K562 (cell line): ENCODE results near the gene HUNK. TPM values are rescaled to one million over a fixed set of nuclear protein-coding genes. Genes with fewer than 3 reads are reported as not detected.

Experiments used
- ATAC-seq: fragments of 200-7000 bp; cut with Tn5 transposase; 3 replicates; pipeline ENCODE4 v1.9.1; 2020; ENCODE audit warnings: moderate library complexity
- BruUV-seq: library from RNA; stranded (reverse); fragments of 400-500 nt; replicated peaks from 2 replicates; lab custom pipeline; 2021; lab: Mats Ljungman, UMichigan
- CTCF ChIA-PET: fragments of 300-600 bp; formaldehyde crosslinking; extraction: SDS; loops from one replicate; lab custom pipeline; 2021; ENCODE audit warnings: low intra/inter-chr PET ratio; lab: Yijun Ruan, JAX
- POLR2A ChIA-PET: fragments of 300-600, 350-650 bp; sonication (Branson Sonifier 250); formaldehyde crosslinking; extraction: SDS; loops from one replicate; lab custom pipeline; 2021; ENCODE audit warnings: antibody characterized with exemption, inconsistent platforms; lab: Yijun Ruan, JAX
- DNase-seq, 4 experiments: peaks; one replicate each; pipeline versions ENCODE4 v3.0.0 to v3.0.0-alpha.2; 2011 to 2018; ENCODE audit warnings: low spot score in 3 of 4, mixed read lengths in 3 of 4; ENCODE audit errors: extremely low read depth in 1 of 4
- FAIRE-seq: peaks from 2 replicates; lab custom pipeline; 2011; peaks lifted over from hg19 to GRCh38; lab: Jason Lieb, UNC
- H2AFZ ChIP-seq: 2 replicates; pipeline ENCODE4 v1.6.0; 2011; ENCODE audit warnings: low read depth, low read length, control low read depth, inconsistent platforms
- H3K27ac ChIP-seq: fragments of 200-600 bp; 3 replicates; pipeline ENCODE4 v1.8.0; 2011; ENCODE audit warnings: low read depth, mild to moderate bottlenecking, control low read depth, inconsistent platforms, low read length, moderate library complexity, mixed read lengths; ENCODE audit errors: extremely low read depth
- H3K27me3 ChIP-seq, 2 experiments: fragments of 300-600 bp in 1 of 2; 2 replicates in 1 of 2; 3 replicates in 1 of 2; pipeline versions ENCODE4 v1.6.0 to v1.8.0; 2011; ENCODE audit warnings: inconsistent platforms in 2 of 2, low read length in 2 of 2, mild to moderate bottlenecking in 1 of 2, mixed read lengths in 1 of 2, moderate library complexity in 1 of 2; ENCODE audit not compliant: control insufficient read depth in 2 of 2, insufficient read depth in 2 of 2
- H3K36me3 ChIP-seq: fragments of 300-600 bp; 3 replicates; pipeline ENCODE4 v1.8.0; 2011; ENCODE audit warnings: mild to moderate bottlenecking, low read length, inconsistent platforms; ENCODE audit not compliant: control insufficient read depth, insufficient read depth
- H3K4me1 ChIP-seq, 2 experiments: fragments of 200-600 bp in 1 of 2; replicated peaks in 1 of 2; 2 replicates in 1 of 2; 3 replicates in 1 of 2; pipeline versions ENCODE4 v1.5.1 to v1.8.0; 2011; ENCODE audit warnings: inconsistent platforms in 2 of 2, low read length in 2 of 2, mild to moderate bottlenecking in 1 of 2, mixed read lengths in 1 of 2, moderate library complexity in 1 of 2; ENCODE audit not compliant: control insufficient read depth in 2 of 2, insufficient read depth in 2 of 2
- H3K4me2 ChIP-seq: 2 replicates; pipeline ENCODE4 v1.6.1; 2011; ENCODE audit warnings: low read length, control low read depth, inconsistent platforms, mixed read lengths; ENCODE audit not compliant: insufficient read depth
- H3K4me3 ChIP-seq: fragments of 200-600 bp; sonication (generic), shearing (Covaris generic); 2 replicates; pipeline ENCODE4 v1.5.1; 2016; ENCODE audit warnings: control low read depth, inconsistent platforms
- H3K79me2 ChIP-seq: fragments of 200-600 bp; 3 replicates; pipeline ENCODE4 v1.8.0; 2011; ENCODE audit warnings: low read length, inconsistent platforms; ENCODE audit not compliant: control insufficient read depth, insufficient read depth
- H3K9ac ChIP-seq, 2 experiments: 2 replicates each; pipeline versions ENCODE4 v1.6.0 to v1.6.1; 2011; ENCODE audit warnings: low read depth in 2 of 2, low read length in 2 of 2, control low read depth in 1 of 2, inconsistent platforms in 1 of 2, mild to moderate bottlenecking in 1 of 2, mixed read lengths in 1 of 2; ENCODE audit not compliant: insufficient read depth in 1 of 2
- H3K9me1 ChIP-seq: one replicate; pipeline ENCODE4 v1.6.0; 2011; ENCODE audit warnings: inconsistent platforms, mild to moderate bottlenecking, low read length, moderate library complexity; ENCODE audit not compliant: control insufficient read depth, insufficient read depth
- H3K9me3 ChIP-seq: replicated peaks from 2 replicates; pipeline ENCODE4 v1.5.1; 2011; ENCODE audit warnings: low read depth, low read length, inconsistent platforms; ENCODE audit not compliant: control insufficient read depth, insufficient read depth
- H4K20me1 ChIP-seq: replicated peaks from 2 replicates; pipeline ENCODE4 v1.6.1; 2011; ENCODE audit warnings: low read length, inconsistent platforms, mixed read lengths; ENCODE audit not compliant: control insufficient read depth, insufficient read depth
- HMG20B ChIP-seq: fragments of 250-450 bp; sonication (Bioruptor Pico); IDR thresholded peaks from 2 replicates; pipeline ENCODE4 v1.5.0; 2021; ENCODE audit warnings: mild to moderate bottlenecking
- KLF10 ChIP-seq: fragments of 250-450 bp; sonication (Bioruptor Pico); IDR thresholded peaks from 2 replicates; pipeline ENCODE4 v1.6.1; 2021; ENCODE audit warnings: matching md5 sums
- MEIS2 ChIP-seq: fragments of 450-650 bp; IDR thresholded peaks from 2 replicates; pipeline ENCODE4 v1.6.1; 2014; ENCODE audit warnings: mild to moderate bottlenecking; ENCODE audit not compliant: partially characterized antibody
- NFATC3 ChIP-seq: fragments of 450-650 bp; IDR thresholded peaks from 2 replicates; pipeline ENCODE4 v1.6.1; 2017; ENCODE audit warnings: mild to moderate bottlenecking
- PHB ChIP-seq: fragments of 250-450 bp; sonication (Bioruptor Pico); IDR thresholded peaks from 2 replicates; pipeline ENCODE4 v1.5.0; 2021
- PTTG1 ChIP-seq: fragments of 450-650 bp; IDR thresholded peaks from 2 replicates; pipeline ENCODE4 v1.6.1; 2016; ENCODE audit warnings: low read depth, mild to moderate bottlenecking, missing genetic modification characterization, missing compliant biosample characterization
- TAF7 ChIP-seq: fragments of 450-650 bp; IDR thresholded peaks from 2 replicates; pipeline ENCODE4 v1.6.1; 2016; ENCODE audit warnings: missing genetic modification characterization, missing compliant biosample characterization
- TSC22D4 ChIP-seq: fragments of 450-650 bp; IDR thresholded peaks from 2 replicates; pipeline ENCODE4 v1.6.1; 2016; ENCODE audit warnings: missing genetic modification characterization, missing biosample characterization, control low read depth
- ZBTB17 ChIP-seq: fragments of 450-650 bp; formaldehyde crosslinking; IDR thresholded peaks from 2 replicates; pipeline ENCODE4 v1.4.0; 2020; ENCODE audit warnings: mild to moderate bottlenecking
- ZBTB7A ChIP-seq: IDR thresholded peaks from 2 replicates; pipeline ENCODE4 v1.6.1; 2011; ENCODE audit warnings: low read depth, mild to moderate bottlenecking, low read length, moderate library complexity, borderline replicate concordance; ENCODE audit not compliant: control insufficient read depth
- ZNF175 ChIP-seq: fragments of 200-800 bp; sonication (Bioruptor generic); IDR thresholded peaks from 2 replicates; pipeline ENCODE4 v1.6.1; 2016; ENCODE audit warnings: low read depth, mild to moderate bottlenecking, missing genetic modification characterization, missing compliant biosample characterization
- ZNF766 ChIP-seq: fragments of 200-800 bp; sonication (Bioruptor generic); conservative IDR thresholded peaks from 2 replicates; pipeline ENCODE4 v1.6.1; 2016; ENCODE audit warnings: missing genetic modification characterization, missing compliant biosample characterization
- ZNF778 ChIP-seq: fragments of 450-650 bp; formaldehyde crosslinking; IDR thresholded peaks from 2 replicates; pipeline ENCODE4 v1.4.0; 2020; ENCODE audit warnings: mild to moderate bottlenecking, moderate library complexity
- WGBS: fragments of 100-300 bp; shearing (Covaris generic); methylation state at CpG from one replicate; pipeline ENCODE4 v1.1.6; 2016; ENCODE audit warnings: low coverage, mixed read lengths; ENCODE audit not compliant: insufficient coverage; ENCODE audit errors: missing lambda C conversion rate; 5-methylcytosine and 5-hydroxymethylcytosine counted together
- in situ Hi-C: fragments of 300-500 bp; cut with MboI; formaldehyde crosslinking; loops from 4 replicates; pipeline ENCODE4 v1.15.0; 2018; ENCODE audit warnings: inconsistent platforms, mixed read lengths
- intact Hi-C: fragments of 100-400 bp; cut with micrococcal nuclease; formaldehyde crosslinking; loops from 2 replicates; pipeline ENCODE4 v1.14.2; 2022
- polyA plus RNA-seq, 8 experiments: library from polyadenylated mRNA; depleted of rRNA in 4 of 8; stranded (reverse) in 5 of 8; unstranded in 3 of 8; fragments of >200 nt; fragmentation: Nextera tagmentation in 2 of 8; fragmentation: Illumina TruSeq in 1 of 8; extraction: Ambion mirVana in 2 of 8; extraction: Trizol in 1 of 8; gene quantifications; 2 replicates each; pipeline versions ENCODE4 v1.2.1 to v1.2.3, GENCODE V29; 2011 to 2014; ENCODE audit warnings: inconsistent platforms in 1 of 8, missing spikeins in 1 of 8
- total RNA-seq, 7 experiments: library from RNA; depleted of rRNA in 6 of 7; stranded (reverse); fragments of >200 nt in 6 of 7; fragmentation: Illumina TruSeq in 2 of 7; extraction: Trizol in 2 of 7; gene quantifications; 2 replicates each; pipeline versions ENCODE4 v1.2.1 to v1.2.3, GENCODE V29; 2011 to 2021; ENCODE audit warnings: low replicate concordance in 1 of 7
- TF ChIP-seq, protein P1 (sequence below), 2 experiments: fragments of 200-800 bp in 1 of 2; sonication (Bioruptor generic) in 1 of 2; sonication (generic) in 1 of 2; formaldehyde crosslinking in 1 of 2; IDR thresholded peaks in 1 of 2; conservative IDR thresholded peaks in 1 of 2; 2 replicates each; pipeline versions ENCODE4 v1.5.0 to v1.6.1; 2016 to 2020; ENCODE audit warnings: missing compliant biosample characterization in 1 of 2, missing genetic modification characterization in 1 of 2, missing genetic modification reagents in 1 of 2
- TF ChIP-seq, protein P2 (sequence below): sonication (generic); formaldehyde crosslinking; IDR thresholded peaks from 2 replicates; pipeline ENCODE4 v1.8.0; 2023; ENCODE audit warnings: mild to moderate bottlenecking, missing genetic modification reagents

Gene HUNK
- total and polyA plus RNA-seq, 9 of the 15 experiments (the other 6 are each of a cell fraction or from before 2014, with no cell fraction given), result not detected

DNA sequence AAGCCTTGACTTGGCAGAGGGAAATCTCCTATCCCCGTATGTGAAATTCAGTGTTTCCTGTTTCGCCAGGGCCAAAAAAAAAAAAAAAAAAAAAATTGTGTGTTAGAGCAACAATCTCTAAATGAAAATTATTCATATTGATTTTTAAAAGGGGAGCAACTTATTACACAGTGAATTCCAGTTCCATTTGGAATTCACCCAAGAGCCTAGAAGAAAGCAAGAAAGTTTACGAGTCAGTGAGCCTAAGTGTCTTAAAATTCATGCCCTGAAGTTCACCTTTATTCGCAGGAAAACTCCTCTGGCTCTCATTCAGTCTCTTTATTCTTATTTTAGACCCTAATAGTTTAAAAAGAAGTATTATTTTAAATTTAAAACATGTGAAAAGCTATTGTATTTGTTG, 42.1 kb upstream of the HUNK start:
- intact Hi-C loops (no loop called here), in situ Hi-C loops (no loop called here)
- Histone ChIP-seq H3K4me3 (no peak overlapping the region), H3K27ac (no peak overlapping the region), H3K9me3 (no peaks in the 10 kb centered on the region), H3K9me1 (no peaks in the 10 kb centered on the region), H3K4me1 (no peaks in the 10 kb centered on the region), H3K27me3 (peaks cover 5 to 6% of the 10 kb centered on the region in 2 experiments; a peak in 2 of 5 replicates), H3K36me3 (no peaks in the 10 kb centered on the region), H3K4me2 (no peak overlapping the region), H2AFZ (no peak overlapping the region), H3K79me2 (no peaks in the 10 kb centered on the region), H3K9ac (no peak overlapping the region), H4K20me1 (no peaks in the 10 kb centered on the region)
- ChIA-PET CTCF (no interaction called here), POLR2A (interaction anchor here (0.6 kb wide), 1 partner anchor 373 kb away, joined by 3 read pairs; no protein-coding TSS in a partner anchor)
- FAIRE-seq, result no peak
- BruUV-seq, result no TSS peak
- WGBS, result 0% methylated on average over 4 of the region's 4 CpGs
- no peak for ATAC-seq
- TF ChIP-seq TSC22D4 (no peak), MEIS2 (no peak), KLF10 (CRISPR knock-in tag) (no peak)
- no peak for DNase-seq

DNA sequence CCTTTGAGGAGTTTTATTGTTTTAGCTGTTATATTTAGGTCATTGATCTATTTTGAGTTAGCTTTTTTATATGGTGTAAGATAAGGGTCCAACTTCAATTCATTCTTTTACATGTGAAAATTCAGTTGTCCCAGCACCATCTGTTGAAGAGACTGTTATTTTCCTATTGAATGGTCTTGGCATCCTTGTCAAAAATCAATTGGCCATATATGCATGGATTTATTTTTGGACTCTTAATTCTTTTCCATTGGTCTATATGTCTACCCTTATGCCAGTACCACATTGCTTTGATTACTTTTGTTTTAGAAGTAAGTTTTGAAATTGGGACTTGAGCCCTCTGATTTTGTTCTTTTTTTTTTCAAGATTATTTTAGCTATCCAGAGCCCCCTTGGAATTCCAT, 35.8 kb upstream of the HUNK start:
- Histone ChIP-seq H3K79me2 (no peaks in the 10 kb centered on the region), H3K9ac (no peak overlapping the region), H3K27me3 (peaks cover 3 to 8% of the 10 kb centered on the region in 2 experiments; a peak in 2 of 5 replicates), H4K20me1 (no peaks in the 10 kb centered on the region), H3K4me2 (no peak overlapping the region), H3K27ac (no peak overlapping the region), H3K36me3 (no peaks in the 10 kb centered on the region), H3K9me1 (no peaks in the 10 kb centered on the region), H2AFZ (no peak overlapping the region), H3K9me3 (no peaks in the 10 kb centered on the region), H3K4me1 (no peaks in the 10 kb centered on the region)
- intact Hi-C loops (no loop called here), in situ Hi-C loops (no loop called here)
- POLR2A ChIA-PET, result no interaction called here
- no peak for DNase-seq
- FAIRE-seq, result no peak
- ATAC-seq, result no peak
- no peak for TF ChIP-seq PHB (CRISPR knock-in tag)
- no peak for TF ChIP-seq ZNF175 (CRISPR knock-in tag)
- TF ChIP-seq, protein P1, sequence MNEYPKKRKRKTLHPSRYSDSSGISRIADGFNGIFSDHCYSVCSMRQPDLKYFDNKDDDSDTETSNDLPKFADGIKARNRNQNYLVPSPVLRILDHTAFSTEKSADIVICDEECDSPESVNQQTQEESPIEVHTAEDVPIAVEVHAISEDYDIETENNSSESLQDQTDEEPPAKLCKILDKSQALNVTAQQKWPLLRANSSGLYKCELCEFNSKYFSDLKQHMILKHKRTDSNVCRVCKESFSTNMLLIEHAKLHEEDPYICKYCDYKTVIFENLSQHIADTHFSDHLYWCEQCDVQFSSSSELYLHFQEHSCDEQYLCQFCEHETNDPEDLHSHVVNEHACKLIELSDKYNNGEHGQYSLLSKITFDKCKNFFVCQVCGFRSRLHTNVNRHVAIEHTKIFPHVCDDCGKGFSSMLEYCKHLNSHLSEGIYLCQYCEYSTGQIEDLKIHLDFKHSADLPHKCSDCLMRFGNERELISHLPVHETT (CRISPR knock-in tag; conservative IDR thresholded peaks at IDR 0.05 in 1 of 2, IDR thresholded peaks at IDR 0.05 in 1 of 2), result no peak
- TF ChIP-seq ZBTB7A, result no peak
- TF ChIP-seq TAF7 (tag), result no peak
- TF ChIP-seq, protein P2, sequence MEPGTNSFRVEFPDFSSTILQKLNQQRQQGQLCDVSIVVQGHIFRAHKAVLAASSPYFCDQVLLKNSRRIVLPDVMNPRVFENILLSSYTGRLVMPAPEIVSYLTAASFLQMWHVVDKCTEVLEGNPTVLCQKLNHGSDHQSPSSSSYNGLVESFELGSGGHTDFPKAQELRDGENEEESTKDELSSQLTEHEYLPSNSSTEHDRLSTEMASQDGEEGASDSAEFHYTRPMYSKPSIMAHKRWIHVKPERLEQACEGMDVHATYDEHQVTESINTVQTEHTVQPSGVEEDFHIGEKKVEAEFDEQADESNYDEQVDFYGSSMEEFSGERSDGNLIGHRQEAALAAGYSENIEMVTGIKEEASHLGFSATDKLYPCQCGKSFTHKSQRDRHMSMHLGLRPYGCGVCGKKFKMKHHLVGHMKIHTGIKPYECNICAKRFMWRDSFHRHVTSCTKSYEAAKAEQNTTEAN (CRISPR knock-in tag), result no peak
- no peak for TF ChIP-seq PTTG1 (tag)
- no peak for TF ChIP-seq HMG20B
- TF ChIP-seq ZNF766, result no peak
- no peak for TF ChIP-seq ZNF778 (CRISPR knock-in tag)
- TF ChIP-seq NFATC3, result no peak
- TF ChIP-seq ZBTB17 (CRISPR knock-in tag), result no peak
- TF ChIP-seq, all 486 proteins: peak for 0
- BruUV-seq, result no TSS peak
- CTCF ChIA-PET, result no interaction called here
- no peak overlapping the region for H3K4me3 ChIP-seq
